ENCODE measurements around the gene CDRT4. TPM values are rescaled to one million over a fixed set of nuclear protein-coding genes. Genes with fewer than 3 reads are reported as not detected.

The CDRT4 gene
- total RNA-seq, 3 donors from 2014 or later: 3.8 to 17.4 (median 7.0) TPM

DNA sequence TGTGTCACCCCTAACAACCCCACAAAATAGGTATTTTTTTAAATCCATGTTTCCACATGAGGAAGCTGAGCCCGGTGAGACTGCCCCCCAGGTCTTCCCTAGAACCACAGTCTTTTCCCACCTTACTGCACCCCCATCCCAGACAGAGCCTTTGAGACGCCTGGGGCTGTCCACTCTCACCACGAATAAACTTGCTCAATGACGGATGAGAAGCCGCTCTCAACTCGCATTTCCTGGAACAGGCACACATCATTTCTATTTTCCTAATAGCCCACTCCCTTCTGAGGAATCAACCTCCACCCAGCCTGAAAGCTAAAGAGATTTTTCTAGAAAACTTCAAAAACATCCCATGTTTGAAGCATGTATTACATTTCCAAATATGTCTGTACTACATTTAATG lies 14.1 kb upstream of the CDRT4 start:
- Histone ChIP-seq H3K9me3 (no peaks in the 10 kb centered on the region), H3K27me3 (no peaks in the 10 kb centered on the region), H3K4me3 (no peak overlapping the region), H3K4me1 (no peaks in the 10 kb centered on the region), H3K27ac (no peak overlapping the region), H3K36me3 (no peaks in the 10 kb centered on the region)
- DNase-seq (ENCODE audit: low spot score in 2 of 2): no peak
- intact Hi-C loops (cut with DNase I; ENCODE audit: low total_unique reads): no loop called here
- no peak for TF ChIP-seq POLR2A (IDR thresholded peaks at IDR 0.05)
- TF ChIP-seq, protein P1, sequence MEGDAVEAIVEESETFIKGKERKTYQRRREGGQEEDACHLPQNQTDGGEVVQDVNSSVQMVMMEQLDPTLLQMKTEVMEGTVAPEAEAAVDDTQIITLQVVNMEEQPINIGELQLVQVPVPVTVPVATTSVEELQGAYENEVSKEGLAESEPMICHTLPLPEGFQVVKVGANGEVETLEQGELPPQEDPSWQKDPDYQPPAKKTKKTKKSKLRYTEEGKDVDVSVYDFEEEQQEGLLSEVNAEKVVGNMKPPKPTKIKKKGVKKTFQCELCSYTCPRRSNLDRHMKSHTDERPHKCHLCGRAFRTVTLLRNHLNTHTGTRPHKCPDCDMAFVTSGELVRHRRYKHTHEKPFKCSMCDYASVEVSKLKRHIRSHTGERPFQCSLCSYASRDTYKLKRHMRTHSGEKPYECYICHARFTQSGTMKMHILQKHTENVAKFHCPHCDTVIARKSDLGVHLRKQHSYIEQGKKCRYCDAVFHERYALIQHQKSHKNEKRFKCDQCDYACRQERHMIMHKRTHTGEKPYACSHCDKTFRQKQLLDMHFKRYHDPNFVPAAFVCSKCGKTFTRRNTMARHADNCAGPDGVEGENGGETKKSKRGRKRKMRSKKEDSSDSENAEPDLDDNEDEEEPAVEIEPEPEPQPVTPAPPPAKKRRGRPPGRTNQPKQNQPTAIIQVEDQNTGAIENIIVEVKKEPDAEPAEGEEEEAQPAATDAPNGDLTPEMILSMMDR (IDR thresholded peaks at IDR 0.05): no peak
- TF ChIP-seq POLR2AphosphoS5 (IDR thresholded peaks at IDR 0.05): no peak

DNA sequence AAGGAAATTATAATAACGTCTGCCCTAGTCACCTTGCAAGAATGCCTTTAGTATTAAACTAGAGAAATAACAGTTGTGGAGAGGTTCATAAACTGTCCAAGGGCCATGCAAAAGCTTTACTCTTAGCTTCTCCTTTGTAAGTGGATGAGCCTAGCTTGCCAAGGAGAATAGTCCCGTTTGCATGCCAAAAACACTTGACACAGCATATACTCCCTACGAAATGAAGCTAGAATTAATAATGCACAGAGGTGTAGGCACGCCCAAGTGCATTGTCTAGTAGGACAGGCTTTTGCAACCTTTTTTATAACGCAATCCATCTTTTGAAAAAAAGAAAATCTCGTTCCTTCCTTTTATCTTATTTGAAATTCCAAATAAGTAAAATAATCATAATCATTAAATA lies 12.8 kb upstream of the CDRT4 start:
- no peak for TF ChIP-seq POLR2A (IDR thresholded peaks at IDR 0.05)
- TF ChIP-seq, protein P1 (IDR thresholded peaks at IDR 0.05): no peak
- TF ChIP-seq POLR2AphosphoS5 (IDR thresholded peaks at IDR 0.05): no peak
- Histone ChIP-seq H3K27ac (no peak overlapping the region), H3K4me1 (no peaks in the 10 kb centered on the region), H3K36me3 (no peaks in the 10 kb centered on the region), H3K9me3 (no peaks in the 10 kb centered on the region), H3K27me3 (no peaks in the 10 kb centered on the region), H3K4me3 (no peak overlapping the region)
- intact Hi-C loops (cut with DNase I; ENCODE audit: low total_unique reads): no loop called here
- no peak for DNase-seq (ENCODE audit: low spot score in 2 of 2)

DNA sequence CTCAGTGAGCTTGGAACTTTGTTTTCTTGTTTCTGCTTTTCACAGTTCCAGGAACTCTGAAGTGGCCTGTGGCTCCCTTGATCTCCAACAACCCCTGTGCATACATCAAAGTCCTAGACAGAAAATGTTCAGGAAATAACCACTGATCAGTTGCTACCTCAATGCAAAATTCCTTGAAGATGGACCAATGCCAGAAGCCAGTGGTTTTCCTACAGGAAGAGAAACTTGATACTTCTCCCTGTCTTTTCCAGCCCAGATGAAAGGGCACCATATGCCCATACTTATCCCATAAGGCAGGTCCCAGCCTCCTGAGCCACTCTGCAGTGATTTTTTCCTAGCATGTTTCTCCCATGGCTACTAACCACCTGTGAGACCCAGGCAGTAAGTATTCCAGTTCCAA lies 12.3 kb upstream of the CDRT4 start:
- DNase-seq (ENCODE audit: low spot score in 2 of 2): no peak
- intact Hi-C loops (cut with DNase I; ENCODE audit: low total_unique reads): no loop called here
- Histone ChIP-seq H3K27ac (no peak overlapping the region), H3K9me3 (no peaks in the 10 kb centered on the region), H3K4me3 (no peak overlapping the region), H3K36me3 (no peaks in the 10 kb centered on the region), H3K4me1 (no peaks in the 10 kb centered on the region), H3K27me3 (no peaks in the 10 kb centered on the region)
- TF ChIP-seq POLR2AphosphoS5 (IDR thresholded peaks at IDR 0.05) (no peak), POLR2A (IDR thresholded peaks at IDR 0.05) (no peak)
- TF ChIP-seq, protein P1 (IDR thresholded peaks at IDR 0.05): no peak

DNA sequence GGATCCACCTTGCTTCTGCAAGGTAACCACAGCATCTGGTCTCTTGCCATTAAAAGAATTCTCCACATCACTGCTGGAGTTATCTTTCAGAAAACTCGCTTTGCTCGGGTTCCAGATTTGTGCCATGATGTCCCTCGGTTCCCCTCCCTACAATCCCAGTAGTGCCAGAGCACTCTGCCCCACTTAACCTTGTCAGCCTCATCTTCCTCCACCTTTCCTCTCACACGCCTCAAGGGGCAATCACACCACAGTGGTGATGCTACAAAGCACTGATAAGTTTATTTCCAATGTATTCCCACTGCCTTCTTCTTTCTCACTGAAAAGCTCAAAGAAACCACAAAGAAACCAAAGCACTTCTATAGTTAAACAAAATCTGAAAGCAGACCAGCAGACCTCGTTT lies 11.4 kb upstream of the CDRT4 start:
- no peaks in the 10 kb centered on the region for H3K9me3 ChIP-seq
- no peaks in the 10 kb centered on the region for H3K4me1 ChIP-seq
- DNase-seq (ENCODE audit: low spot score in 2 of 2): no peak
- H3K27ac ChIP-seq: no peak overlapping the region
- TF ChIP-seq POLR2A (IDR thresholded peaks at IDR 0.05): no peak
- TF ChIP-seq, protein P1 (IDR thresholded peaks at IDR 0.05): no peak
- no peak for TF ChIP-seq POLR2AphosphoS5 (IDR thresholded peaks at IDR 0.05)
- no peaks in the 10 kb centered on the region for H3K27me3 ChIP-seq
- H3K4me3 ChIP-seq: no peak overlapping the region
- intact Hi-C loops (cut with DNase I; ENCODE audit: low total_unique reads): no loop called here
- no peaks in the 10 kb centered on the region for H3K36me3 ChIP-seq

DNA sequence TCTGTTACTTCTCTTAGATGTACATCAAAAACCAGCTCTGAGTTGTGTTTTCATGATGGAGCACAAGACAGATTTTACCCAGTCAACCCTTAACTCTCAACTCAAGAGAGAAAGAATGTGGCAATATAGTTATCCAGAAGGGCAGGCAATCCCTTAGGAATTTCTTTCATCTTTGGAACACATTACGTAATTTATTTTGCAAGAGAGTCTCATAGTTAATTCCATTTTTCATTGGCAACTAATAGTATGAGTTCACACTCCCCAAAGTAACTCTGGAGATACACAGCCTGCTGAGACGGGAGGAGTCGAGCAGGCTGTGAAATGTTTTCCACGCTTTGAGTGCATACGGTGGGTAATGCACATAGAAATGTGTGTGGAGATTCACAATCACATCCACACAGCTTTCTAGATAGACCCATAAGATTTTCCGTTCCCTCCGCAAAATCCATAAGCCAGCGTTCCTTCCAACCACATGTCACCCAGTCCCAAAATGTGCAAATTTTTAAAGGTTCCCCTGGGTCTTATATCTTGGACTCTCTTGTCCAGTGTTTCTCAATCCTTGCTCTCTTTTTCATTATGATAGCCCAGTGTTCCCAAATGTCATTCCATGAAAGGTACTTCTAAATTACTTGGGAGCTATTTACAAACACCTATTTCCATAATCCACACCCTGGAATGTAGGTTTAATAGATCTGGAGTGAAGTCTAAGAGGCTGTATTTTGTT lies 8.4 kb upstream of the CDRT4 start:
- H3K4me3 ChIP-seq: no peak overlapping the region
- intact Hi-C loops (cut with DNase I; ENCODE audit: low total_unique reads): no loop called here
- H3K27me3 ChIP-seq: no peaks in the 10 kb centered on the region
- H3K4me1 ChIP-seq: no peaks in the 10 kb centered on the region
- no peaks in the 10 kb centered on the region for H3K9me3 ChIP-seq
- TF ChIP-seq POLR2AphosphoS5 (IDR thresholded peaks at IDR 0.05) (peak in 1 of 3 donors; percentile 50), POLR2A (IDR thresholded peaks at IDR 0.05) (no peak)
- peak overlapping the region in 1 of 2 donors; percentile 53 for H3K27ac ChIP-seq
- no peaks in the 10 kb centered on the region for H3K36me3 ChIP-seq
- DNase-seq (ENCODE audit: low spot score in 2 of 2): no peak
